ELF-1 (cell line): ENCODE measurements around the gene DOCK2.
"Not testable (repeated sequence)": the region's sequence is repeated elsewhere in the genome, so short reads cannot be mapped to it uniquely, and the experiment has no call there.

Experiments used
- DNase-seq: peaks from one replicate; pipeline ENCODE4 v3.0.0-alpha.2; 2016; ENCODE audit warnings: low read depth, low spot score

The DOCK2 gene

DNA sequence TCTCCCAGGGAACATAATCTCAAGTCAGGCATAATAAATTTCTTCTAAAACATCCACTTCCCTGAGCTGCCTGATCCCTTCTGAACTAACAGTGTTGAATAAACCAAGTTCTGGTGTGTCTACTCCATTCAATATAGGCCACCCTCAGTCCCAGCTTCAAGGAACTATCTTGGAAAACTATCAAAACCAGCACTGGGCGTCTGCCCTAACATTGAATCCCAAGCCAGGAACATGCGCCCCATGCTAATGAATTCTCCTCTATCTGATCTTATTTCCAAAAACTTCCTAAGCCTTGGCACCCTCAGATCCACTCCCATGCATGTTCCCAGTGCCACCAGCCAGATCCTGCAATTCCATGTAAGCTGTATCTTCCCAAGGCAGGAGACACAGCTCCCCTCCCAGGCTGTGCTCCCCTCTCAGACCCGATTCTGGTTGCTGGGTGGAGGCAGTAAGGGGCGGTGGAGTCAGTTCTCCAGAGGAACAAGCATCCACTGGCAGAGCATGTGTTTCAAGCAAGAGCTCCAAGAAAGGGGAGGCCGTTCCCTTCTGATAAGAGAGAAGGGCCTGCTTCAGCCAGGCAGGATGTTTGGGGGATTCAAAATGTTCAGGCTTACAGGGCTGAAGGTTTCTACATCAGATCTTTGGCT, 455.5 kb downstream of the DOCK2 start:
- no peak for DNase-seq

DNA sequence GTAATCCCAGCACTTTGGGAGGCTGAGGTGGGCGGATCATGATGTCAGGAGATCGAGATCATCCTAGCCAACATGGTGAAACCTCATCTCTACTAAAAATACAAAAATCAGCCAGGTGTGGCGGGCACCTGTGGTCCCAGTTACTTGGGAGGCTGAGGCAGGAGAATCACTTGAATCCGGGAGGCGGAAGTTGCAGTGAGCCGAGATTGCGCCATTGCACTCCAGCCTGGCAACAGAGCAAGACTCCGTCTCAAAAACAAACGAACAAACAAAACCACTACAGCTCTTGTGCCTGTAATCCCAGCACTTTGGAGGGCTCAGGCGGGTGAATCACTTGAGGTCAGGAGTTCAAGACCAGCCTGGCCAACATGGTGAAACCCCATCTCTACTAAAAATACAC, 457.3 kb downstream of the DOCK2 start:
- not testable (repeated sequence) for DNase-seq

DNA sequence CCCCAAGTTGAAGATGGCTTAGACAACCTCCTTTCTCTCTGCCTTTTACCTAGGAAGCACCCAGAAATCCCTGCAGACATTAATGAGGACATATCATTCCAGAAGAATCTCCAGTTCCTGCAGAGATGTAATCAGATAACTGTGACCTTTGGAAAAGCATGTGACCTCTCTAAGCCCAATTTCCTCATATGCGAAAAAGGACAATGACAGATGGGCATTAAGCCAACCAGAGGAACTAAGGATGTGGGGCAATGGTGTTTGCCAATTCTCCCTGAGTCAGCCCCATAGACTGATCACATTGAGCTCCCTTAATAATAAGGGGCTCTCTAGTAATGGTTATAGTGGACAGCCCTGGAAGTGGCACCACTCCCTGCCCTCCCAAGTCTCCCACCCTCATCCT, 458.6 kb downstream of the DOCK2 start:
- DNase-seq: no peak

DNA sequence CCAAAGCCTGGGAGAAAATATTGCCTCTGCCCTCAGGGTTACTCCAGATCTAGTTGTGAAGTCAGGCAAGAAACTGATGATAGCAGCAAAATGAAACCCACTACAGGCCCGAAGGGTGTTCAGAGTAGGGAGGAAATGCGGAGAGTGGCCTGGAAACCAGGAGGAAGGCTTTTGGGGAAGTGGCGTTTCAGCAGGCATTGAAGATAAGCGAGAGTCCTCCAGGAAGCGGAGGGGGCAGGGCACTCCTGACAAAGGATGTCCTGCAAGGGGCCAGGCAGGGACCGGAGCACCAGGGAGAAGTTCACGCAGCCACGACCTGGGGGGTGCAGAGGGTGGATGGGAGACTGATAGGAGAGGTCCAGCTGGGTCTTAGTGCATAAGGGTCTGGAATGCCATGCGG, 460.9 kb downstream of the DOCK2 start:
- DNase-seq: peak; percentile 14

DNA sequence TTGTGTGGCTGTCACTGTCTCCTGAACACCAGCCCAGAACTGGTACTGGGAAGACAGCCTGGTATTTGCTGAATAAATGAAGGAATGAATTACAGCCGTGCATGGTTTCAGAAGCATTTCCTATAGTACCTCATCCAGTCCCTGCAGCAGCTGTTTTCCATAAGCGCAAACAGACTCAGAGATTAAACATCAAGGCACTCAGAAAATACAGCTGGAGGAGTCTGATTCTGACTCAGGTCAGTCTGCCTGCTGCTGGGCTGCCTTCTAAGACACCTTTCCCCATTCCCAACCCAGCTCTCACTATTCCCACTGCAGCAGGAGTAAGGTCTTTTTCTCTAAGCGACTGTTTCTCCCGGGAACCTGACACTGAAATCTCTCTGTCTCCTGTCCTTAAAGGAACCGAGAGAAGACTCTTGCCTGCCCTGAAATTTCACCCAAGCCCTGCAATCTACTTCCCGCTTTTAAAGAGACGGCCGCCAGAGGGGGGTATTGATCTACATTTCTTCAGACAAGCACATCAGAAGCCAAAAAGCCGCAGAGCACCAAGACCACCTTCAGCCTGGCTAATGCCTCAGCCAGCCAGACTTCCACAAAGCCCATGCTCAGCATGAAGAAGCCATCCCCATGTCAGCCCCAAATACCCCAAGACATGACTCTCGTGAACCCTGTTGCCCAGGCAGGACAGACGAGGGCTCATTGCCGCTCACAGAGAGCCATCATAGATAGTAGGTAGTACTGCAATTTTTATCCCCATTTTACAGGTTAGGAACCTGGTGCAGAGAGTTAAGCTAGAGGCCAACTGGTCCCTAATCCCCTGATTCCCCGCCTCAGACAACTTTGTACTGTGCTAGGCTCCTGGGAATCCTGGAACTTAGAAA, 463.2 kb downstream of the DOCK2 start:
- peak; percentile 96 for DNase-seq

DNA sequence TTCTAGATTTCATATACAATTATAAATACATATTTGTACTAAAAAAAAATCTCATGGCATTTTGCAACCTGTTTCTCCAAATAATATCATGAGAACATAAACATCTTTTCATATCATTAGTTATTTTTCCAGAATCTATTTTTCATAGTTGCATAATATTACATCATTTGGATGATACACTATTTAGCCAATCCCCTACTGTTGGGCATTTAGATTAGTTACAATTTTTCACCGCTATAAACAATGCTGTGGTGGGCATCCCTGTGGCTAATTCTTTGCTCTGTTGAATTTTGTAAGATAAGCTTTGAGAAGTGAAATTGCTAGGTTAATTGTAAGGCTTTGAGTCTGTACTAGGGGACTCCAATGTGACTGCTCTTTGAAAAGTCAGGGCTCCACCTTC, 466.4 kb downstream of the DOCK2 start:
- DNase-seq: no peak

DNA sequence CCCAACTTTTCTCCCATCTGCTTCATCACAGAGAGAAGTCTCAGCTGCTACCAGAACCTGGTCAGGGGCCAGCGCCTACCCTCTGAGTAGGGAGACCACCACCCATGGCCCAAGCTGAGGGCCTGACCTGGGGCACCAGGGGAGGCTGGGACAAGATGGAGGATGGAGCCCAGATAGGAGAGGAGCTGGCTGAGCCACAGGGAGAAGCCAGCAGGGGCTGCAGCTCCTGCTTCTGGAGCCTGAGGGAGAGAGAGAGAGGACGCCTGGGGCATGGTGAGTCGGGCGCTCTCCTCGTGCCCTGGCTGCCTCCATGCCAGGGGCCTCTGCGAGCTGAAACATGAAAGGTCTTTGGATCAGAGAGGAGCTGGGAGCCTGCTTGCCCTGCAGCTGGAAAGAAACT, 467.2 kb downstream of the DOCK2 start:
- DNase-seq: no peak

DNA sequence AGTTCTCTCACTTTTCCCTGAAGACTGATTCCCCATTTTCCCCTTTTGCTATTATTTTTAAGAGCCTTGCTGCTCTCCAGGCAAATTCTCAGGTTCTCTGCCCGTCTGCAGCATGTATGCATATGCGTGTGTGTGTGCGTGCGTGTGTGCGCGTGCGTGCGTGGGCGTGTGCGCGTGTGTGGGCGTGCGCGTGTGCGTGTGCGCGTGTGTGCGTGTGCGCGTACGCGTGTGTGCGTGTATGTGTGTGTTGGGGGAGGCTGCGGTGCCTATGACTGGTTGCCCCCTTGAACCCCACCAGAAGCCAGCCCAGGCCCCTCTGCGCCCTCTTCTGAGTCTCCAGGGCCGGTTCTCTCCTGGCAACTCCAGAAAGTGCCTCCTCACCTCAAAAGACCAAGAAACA, 467.6 kb downstream of the DOCK2 start:
- DNase-seq: no peak

DNA sequence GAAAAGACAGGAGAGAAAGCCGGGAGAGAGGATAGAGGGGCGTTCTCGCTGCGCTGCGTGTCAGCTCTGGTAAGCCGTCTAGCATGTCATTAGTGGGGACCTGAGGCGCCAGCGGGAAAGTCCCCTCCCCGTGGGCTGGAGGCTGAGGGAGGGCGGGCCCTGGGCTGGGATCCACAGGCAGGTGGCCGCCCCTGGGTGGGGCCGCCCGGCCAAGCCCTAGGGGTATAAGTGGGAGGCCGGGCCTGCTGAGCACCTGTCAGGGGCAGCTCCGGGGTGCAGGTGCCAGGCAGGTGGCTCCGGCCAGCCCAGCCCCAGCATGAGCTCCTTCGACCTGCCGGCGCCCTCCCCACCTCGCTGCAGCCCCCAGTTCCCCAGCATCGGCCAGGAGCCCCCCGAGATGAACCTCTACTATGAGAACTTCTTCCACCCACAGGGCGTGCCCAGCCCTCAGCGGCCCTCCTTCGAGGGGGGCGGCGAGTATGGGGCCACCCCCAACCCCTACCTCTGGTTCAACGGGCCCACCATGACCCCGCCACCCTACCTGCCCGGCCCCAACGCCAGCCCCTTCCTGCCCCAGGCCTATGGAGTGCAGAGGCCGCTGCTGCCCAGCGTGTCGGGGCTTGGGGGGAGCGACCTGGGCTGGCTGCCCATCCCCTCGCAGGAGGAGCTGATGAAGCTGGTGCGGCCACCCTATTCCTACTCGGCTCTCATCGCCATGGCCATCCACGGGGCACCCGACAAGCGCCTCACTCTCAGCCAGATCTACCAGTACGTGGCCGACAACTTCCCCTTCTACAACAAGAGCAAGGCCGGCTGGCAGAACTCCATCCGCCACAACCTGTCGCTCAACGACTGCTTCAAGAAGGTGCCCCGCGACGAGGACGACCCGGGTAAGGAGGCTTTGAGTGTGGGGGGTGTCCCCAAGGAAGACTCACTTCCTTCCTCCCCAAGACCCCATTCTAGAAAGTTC, 468.9 kb downstream of the DOCK2 start, which contains the start of gene FOXI1:
FOXI1 (plus strand) TSS at position 256 of the 970 bp plus-strand sequence; CDS start at position 317, 61 bp downstream.
- DNase-seq: no peak

DNA sequence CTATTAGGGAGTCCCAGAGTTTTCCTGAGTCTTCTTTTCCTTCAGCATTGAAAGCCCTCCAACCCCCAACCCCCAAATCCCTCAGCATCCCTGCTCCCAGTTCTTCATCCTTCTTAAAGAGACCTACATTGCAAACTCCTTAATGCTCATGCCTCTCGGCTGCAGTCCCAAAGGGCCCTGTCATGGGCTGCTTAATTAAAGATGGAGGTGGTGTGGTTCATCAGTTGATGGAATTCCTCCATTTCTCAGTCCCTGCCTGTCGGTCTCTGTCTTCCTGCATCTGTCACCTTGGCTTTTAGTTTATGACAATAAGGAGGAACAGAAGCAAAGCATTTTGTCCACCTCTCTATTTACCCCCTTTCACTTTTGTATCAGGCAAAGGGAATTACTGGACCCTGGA, 470.6 kb downstream of the DOCK2 start:
- no peak for DNase-seq

DNA sequence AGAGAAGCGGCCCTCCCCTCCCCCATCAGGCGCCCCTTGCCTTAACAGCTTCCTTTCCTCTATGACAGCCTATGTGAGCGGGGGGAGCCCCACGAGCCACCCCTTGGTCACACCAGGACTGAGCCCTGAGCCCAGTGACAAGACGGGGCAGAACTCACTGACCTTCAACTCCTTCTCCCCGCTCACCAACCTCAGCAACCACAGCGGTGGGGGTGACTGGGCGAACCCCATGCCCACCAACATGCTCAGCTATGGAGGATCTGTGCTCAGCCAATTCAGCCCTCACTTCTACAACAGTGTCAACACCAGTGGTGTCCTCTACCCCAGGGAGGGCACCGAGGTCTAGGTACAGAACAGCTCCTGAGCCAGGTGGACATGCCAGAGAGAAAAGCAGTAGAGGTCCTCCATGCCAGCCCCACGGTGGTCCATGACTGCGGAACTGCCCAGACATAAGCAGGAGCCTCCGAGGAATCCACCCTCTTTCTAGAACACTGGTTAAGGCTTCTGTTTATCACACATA, 471.3 kb downstream of the DOCK2 start:
- DNase-seq: no peak

DNA sequence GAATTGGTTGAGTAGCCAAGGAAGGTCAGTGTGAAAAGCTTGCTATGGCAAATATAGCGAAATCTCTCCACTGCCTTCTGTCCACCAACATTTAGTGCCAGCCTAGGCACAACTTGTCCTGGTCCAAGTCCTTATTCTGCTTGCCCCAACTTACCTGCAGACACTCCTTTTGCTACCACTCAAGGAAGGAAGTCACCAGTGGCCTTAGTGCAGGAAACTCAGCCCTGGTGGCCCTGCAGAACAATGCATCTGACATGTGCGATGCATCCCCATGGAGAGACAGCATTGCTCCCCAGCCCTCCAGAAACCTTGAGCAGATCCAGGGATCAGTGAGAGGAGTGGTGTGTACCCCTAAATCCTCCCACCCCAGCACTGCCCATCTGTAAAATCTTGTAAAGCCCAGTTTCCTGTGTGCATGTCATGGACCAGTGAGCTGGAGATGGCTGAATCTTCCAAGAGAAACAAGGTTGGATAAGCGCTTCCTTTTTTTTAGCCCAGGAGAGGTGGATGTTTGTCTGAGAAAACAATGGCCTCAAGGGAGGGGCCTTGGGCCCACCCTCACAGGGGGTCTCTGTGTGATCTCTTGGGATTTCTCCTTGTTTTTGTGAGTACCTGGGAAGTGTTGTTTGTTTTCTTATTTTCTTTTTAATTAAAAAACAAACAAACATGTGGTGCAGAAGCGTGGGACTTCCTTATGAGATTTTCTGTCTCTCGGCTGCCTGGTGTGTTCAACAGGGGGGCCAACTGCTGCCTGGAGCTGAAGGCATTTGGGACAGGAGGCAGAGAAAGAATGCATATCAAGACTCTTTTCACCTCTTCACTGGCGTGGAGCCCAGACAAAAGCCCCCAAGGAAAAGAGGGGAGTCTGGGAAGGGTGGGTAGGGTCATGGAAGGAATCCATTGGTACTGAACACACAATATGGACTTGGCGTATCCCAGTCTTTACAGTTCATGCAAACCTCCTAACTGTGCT, 472.3 kb downstream of the DOCK2 start:
- DNase-seq: peak; percentile 34

DNA sequence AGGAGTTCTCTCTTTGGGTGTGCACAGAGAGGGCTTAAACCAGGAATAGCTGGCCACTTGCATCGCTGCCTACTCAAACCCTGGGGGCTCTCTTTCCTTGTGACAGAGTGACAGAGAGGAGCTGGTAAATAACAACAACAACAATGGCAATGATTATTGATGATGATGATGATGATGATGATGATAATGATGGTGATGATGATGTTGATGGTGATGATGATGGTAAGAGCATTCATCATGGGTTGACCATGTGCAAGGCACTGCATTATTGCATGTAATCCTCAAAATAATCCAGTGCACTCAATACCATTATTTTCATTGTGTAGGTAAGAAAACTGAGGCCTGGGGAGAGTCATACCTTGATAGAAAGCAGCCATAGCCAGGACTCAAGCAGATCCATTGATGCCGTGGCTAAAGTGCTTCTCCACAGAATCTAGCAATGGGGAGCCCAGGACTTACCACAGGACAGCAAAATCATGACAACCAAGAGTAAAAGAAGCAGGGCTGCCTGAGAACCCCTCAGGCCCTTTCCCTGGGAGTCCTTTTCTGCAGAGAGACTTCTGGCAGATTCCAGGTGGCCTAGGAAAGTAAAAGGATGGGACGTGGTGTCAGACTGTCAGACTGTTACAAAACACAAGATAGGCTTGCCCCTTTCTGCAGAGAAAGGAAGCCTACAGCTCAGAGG, 473.5 kb downstream of the DOCK2 start:
- DNase-seq: peak; percentile 81

DNA sequence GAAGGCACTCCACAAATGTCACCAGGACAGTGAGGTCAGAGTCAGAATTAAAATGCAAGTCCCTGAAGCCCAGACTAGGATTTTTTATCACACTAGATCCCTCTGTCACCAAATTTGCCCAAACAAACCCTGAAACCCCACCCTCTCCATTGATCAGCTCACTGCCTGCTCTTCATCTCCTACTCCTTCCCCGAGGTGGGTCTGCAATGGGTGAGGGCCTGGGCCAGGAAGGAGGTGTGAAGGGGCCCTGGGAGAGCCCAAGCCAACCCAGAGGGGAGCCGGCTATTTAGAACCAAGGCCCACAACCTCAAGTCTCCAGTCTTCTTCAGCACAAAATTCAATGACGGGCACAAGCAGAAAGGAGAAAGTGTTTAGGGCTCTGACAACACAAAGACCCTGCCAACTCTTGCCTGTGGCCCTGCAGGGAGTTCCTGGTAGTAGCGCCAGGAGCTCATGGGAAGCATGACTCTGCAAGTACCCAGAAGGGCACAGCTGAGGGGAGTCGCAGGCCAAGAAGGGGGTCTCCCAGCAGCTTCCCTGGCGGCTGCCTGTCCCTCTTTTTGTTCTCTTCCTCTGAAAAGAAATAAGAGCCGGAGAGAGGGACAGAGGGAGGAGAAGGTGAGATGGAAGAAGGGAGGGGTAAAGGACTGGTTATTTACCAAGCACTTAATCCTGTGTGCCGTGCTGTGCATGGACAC, 474.2 kb downstream of the DOCK2 start:
- no peak for DNase-seq

DNA sequence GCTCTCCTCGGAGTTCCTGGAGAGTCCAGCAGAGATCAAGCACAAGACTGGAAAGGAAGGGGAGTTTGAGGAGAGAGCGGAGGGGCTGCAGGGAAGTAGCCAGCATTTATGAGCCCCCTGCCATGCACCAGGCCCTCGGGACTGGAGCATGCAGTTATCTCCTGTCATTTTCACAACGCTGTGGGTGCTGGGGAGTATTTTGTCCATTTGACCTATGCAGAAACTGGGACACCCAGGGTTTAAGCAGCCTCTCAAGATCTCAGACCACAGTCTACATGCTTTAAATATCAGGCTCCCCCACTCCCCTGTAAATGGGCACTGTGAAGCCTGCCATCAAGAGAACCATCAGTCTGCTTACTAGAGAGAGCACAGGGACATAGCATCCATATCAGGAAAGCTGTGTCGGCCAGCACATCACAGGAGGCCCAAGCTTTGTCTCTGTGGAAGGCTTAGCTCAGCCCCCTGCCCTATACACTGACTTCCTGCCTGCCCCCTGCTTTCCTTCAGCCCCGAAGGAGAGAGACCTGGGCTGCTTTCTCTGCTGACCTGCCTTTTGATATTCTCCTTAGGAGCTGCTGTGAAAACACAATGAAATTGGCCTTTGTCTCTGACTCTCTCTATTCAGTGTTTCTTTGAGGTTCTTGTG, 475.9 kb downstream of the DOCK2 start:
- DNase-seq: peak; percentile 46

DNA sequence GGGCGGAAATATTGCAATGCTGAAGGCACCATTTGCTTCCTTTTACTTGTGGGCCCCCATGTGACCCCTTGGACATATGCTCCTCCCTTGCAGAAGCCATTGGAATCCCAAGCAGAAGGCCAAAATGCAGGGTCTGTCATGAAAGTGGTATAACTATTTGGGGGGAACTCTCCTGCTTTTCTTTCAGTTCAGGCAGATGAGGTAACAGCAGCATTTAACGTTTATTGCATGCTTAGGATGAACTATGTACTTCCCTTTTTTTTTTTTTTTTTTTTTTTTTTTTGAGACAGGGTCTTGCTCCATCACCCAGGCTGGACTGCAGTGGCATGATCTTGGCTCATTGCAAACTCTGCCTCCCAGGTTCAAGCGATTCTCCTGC, 476.4 kb downstream of the DOCK2 start:
- DNase-seq: no peak

DNA sequence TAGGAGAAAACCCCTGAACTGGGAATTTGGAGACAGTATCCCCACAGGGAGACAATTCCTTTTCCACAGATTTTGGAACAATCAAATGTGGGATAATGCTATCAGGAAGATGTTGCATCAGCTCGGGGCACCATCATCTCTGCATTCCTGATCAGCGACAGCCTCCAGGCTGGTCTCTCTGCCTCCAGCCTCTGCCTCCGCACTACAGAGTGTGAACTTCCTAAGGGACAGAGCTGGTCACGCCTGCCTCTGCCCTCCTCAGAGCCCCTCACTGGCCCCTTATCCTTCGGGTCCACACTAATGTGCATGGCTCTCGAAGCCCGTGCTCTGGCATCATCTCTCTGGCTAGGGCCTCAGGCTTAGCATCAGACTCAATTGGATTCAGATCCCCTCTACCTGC, 477.2 kb downstream of the DOCK2 start:
- no peak for DNase-seq

DNA sequence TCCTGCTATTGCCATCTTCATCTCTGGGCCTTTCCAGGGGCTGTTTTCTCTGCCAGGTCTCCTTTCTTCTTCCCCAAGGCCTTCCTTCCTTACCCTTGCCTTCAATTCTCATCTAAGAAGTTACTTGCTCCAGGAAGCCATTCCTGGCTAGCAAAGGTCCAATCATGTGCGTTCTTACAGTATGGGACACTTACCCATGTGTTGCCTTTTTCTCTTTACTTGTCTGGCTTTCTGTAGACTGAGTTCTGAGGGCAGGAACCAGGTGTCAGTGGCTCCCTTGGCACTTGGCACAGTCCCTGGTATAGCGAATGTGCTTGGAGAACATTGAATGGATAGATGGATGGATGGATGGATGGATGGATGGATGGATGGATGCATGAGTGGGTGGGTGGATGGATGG, 478.9 kb downstream of the DOCK2 start:
- DNase-seq: no peak

DNA sequence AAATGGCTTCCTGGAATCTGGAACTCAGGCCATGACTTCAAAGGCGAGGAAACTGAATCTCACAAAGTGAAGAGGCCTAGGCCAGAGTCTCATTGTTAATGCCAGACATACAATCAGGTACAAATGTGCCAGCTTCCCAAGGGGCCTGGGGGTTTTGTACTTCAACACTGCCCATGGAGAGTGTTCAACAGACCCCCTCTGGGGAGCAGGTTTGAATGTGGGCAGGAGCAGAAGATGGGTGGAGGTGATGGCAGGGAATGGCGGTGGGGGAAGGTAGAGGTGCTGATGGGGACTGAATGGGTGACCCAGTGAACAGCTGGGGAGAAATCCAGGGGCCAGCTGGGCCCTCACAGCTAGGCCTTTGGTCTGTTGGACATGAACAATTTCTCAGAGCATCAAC, 480.7 kb downstream of the DOCK2 start:
- DNase-seq: no peak
